CD4-positive, alpha-beta T cell (primary cell): ENCODE measurements around the gene ADAT3. TPM values are rescaled to one million over a fixed set of nuclear protein-coding genes. Genes with fewer than 3 reads are reported as not detected.

Experiments used
- ATAC-seq: fragments of 200-7000 bp; cut with Tn5 transposase; one replicate; pipeline ENCODE4 v1.10.0; 2022; ENCODE audit warnings: mild to moderate bottlenecking; ENCODE audit not compliant: poor library complexity
- CTCF ChIA-PET: fragments of 350-600 bp; sonication (Branson Sonifier 250); formaldehyde crosslinking; loops from one replicate; lab custom pipeline; 2021; ENCODE audit warnings: antibody characterized with exemption, inconsistent platforms; lab: Charles Lee
- POLR2A ChIA-PET: fragments of 350-600 bp; sonication (Branson Sonifier 250); formaldehyde crosslinking; loops from one replicate; lab custom pipeline; 2021; ENCODE audit warnings: antibody characterized with exemption, inconsistent platforms; lab: Charles Lee
- DNase-seq, 14 experiments: peaks; one replicate each; pipeline ENCODE4 v3.0.0-alpha.2; 2013 to 2020; ENCODE audit warnings: mixed read lengths in 2 of 14
- H3K27ac ChIP-seq, 2 donors: one replicate each; pipeline versions ENCODE4 v1.5.1 to v1.7.0; 2013; ENCODE audit warnings: low read length in 2 of 2, low read depth in 1 of 2, mild to moderate bottlenecking in 1 of 2
- H3K27me3 ChIP-seq, 2 experiments: 1 replicate in 1 of 2; 2 replicates in 1 of 2; pipeline versions ENCODE4 v1.6.1 to v1.7.0; 2013; ENCODE audit warnings: low read length in 2 of 2, control low read depth in 1 of 2, mild to moderate bottlenecking in 1 of 2, moderate library complexity in 1 of 2; ENCODE audit not compliant: insufficient read depth in 2 of 2, control insufficient read depth in 1 of 2
- H3K36me3 ChIP-seq: one replicate; pipeline ENCODE4 v1.6.1; 2013; ENCODE audit warnings: low read length, control low read depth; ENCODE audit not compliant: insufficient read depth
- H3K4me1 ChIP-seq: one replicate; pipeline ENCODE4 v1.6.1; 2013; ENCODE audit warnings: low read length, control low read depth; ENCODE audit not compliant: insufficient read depth
- H3K4me3 ChIP-seq: one replicate; pipeline ENCODE4 v1.5.1; 2013; ENCODE audit warnings: mild to moderate bottlenecking, low read length, moderate library complexity
- H3K9me3 ChIP-seq, 2 experiments: 1 replicate in 1 of 2; 2 replicates in 1 of 2; pipeline versions ENCODE4 v1.6.1 to v1.7.0; 2013; ENCODE audit warnings: low read length in 2 of 2, mild to moderate bottlenecking in 2 of 2, control low read depth in 1 of 2, moderate library complexity in 1 of 2; ENCODE audit not compliant: control insufficient read depth in 1 of 2, insufficient read depth in 1 of 2
- H3K27ac Mint-ChIP-seq: one replicate; pipeline ENCODE4 v1.8.0; 2020; ENCODE audit warnings: mixed read lengths
- H3K27me3 Mint-ChIP-seq: one replicate; pipeline ENCODE4 v1.8.0; 2021; ENCODE audit warnings: mixed read lengths
- H3K36me3 Mint-ChIP-seq: one replicate; pipeline ENCODE4 v1.8.0; 2021; ENCODE audit warnings: low read depth, mixed read lengths
- H3K4me1 Mint-ChIP-seq: one replicate; pipeline ENCODE4 v1.8.0; 2021; ENCODE audit warnings: low read depth, mixed read lengths
- H3K4me3 Mint-ChIP-seq: one replicate; pipeline ENCODE4 v1.8.0; 2020; ENCODE audit warnings: mild to moderate bottlenecking, mixed read lengths
- H3K9me3 Mint-ChIP-seq: one replicate; pipeline ENCODE4 v1.8.0; 2020; ENCODE audit warnings: mixed read lengths
- CTCF ChIP-seq: fragments of 200-600 bp; IDR thresholded peaks from one replicate; pipeline ENCODE4 v1.8.0; 2022; ENCODE audit warnings: antibody characterized with exemption, mild to moderate bottlenecking
- intact Hi-C, 2 experiments: fragments of 100-400 bp; cut with DNase I in 1 of 2; cut with micrococcal nuclease in 1 of 2; formaldehyde crosslinking; loops; one replicate each; pipeline versions ENCODE4 v1.15.1 to v1.9.0; 2023 to 2025; cut with DNase I, micrococcal nuclease
- total RNA-seq, 174 experiments: library from RNA in 2 of 174; stranded (reverse) in 2 of 174; gene quantifications; one replicate each; pipeline ENCODE4 v1.2.3 and lab custom pipeline; 2021 to 2026

The ADAT3 gene
- total RNA-seq, 2 experiments from 2014 or later: 7.9 to 8.2 TPM

GRCh38 chr19:1868971-1869370 is 36.2 kb upstream of the ADAT3 start:
- ChIA-PET POLR2A (interaction anchor here (1.0 kb wide), 1 partner anchor 607 kb away, joined by 4 read pairs; the partner anchor contains the start of gene GADD45B), CTCF (no interaction called here)
- H3K27me3 Mint-ChIP-seq: no peaks in the 10 kb centered on the region
- H3K4me3 ChIP-seq: no peak overlapping the region
- DNase-seq (no peak), ATAC-seq (no peak)
- H3K9me3 Mint-ChIP-seq: no peaks in the 10 kb centered on the region
- H3K4me1 Mint-ChIP-seq: peaks cover 14% of the 10 kb centered on the region
- H3K4me1 ChIP-seq: peaks cover 36% of the 10 kb centered on the region
- no peak overlapping the region for H3K27ac ChIP-seq
- peaks cover 19% of the 10 kb centered on the region for H3K36me3 Mint-ChIP-seq
- H3K27me3 ChIP-seq: no peaks in the 10 kb centered on the region
- no peak overlapping the region for H3K27ac Mint-ChIP-seq
- peaks cover 28% of the 10 kb centered on the region for H3K36me3 ChIP-seq
- H3K4me3 Mint-ChIP-seq: peak overlapping the region; percentile 11
- H3K9me3 ChIP-seq: no peaks in the 10 kb centered on the region
- TF ChIP-seq CTCF: no peak
- intact Hi-C loops: no loop called here

- Mint-ChIP-seq H3K4me1 (peaks cover 27% of the 10 kb centered on the region), H3K27me3 (no peaks in the 10 kb centered on the region), H3K27ac (no peak overlapping the region), H3K36me3 (peaks cover 40% of the 10 kb centered on the region), H3K4me3 (no peak overlapping the region), H3K9me3 (no peaks in the 10 kb centered on the region)
- H3K27ac ChIP-seq: no peak overlapping the region
- TF ChIP-seq CTCF: no peak
- no peaks in the 10 kb centered on the region for H3K27me3 ChIP-seq
- peaks cover 31% of the 10 kb centered on the region for H3K4me1 ChIP-seq
- intact Hi-C loops: no loop called here
- ATAC-seq (no peak), DNase-seq (no peak)
- POLR2A ChIA-PET: no interaction called here
- H3K4me3 ChIP-seq: no peak overlapping the region
- CTCF ChIA-PET: no interaction called here
- H3K9me3 ChIP-seq: no peaks in the 10 kb centered on the region
- H3K36me3 ChIP-seq: peaks cover 28% of the 10 kb centered on the region
Measured at GRCh38 chr19:1871140-1871597, 34.0 kb upstream of the ADAT3 start.

GRCh38 chr19:1871630-1872029 is 33.6 kb upstream of the ADAT3 start:
- Mint-ChIP-seq H3K9me3 (no peaks in the 10 kb centered on the region), H3K4me1 (peaks cover 31% of the 10 kb centered on the region), H3K4me3 (no peak overlapping the region), H3K27me3 (no peaks in the 10 kb centered on the region), H3K27ac (no peak overlapping the region), H3K36me3 (peaks cover 45% of the 10 kb centered on the region)
- DNase-seq: no peak
- no peak overlapping the region for H3K4me3 ChIP-seq
- H3K27me3 ChIP-seq: no peaks in the 10 kb centered on the region
- H3K36me3 ChIP-seq: peaks cover 28% of the 10 kb centered on the region
- ChIA-PET POLR2A (no interaction called here), CTCF (no interaction called here)
- no peak overlapping the region for H3K27ac ChIP-seq
- no peak for TF ChIP-seq CTCF
- intact Hi-C loops: no loop called here
- ATAC-seq: no peak
- peaks cover 36% of the 10 kb centered on the region for H3K4me1 ChIP-seq
- no peaks in the 10 kb centered on the region for H3K9me3 ChIP-seq
